GM23338 (cell line): ENCODE measurements around the gene LCN6. TPM values are rescaled to one million over a fixed set of nuclear protein-coding genes. Genes with fewer than 3 reads are reported as not detected.

ENCODE experiments used
- ATAC-seq: fragments of 200-7000 bp; cut with Tn5 transposase; 3 replicates; pipeline ENCODE4 v1.9.1; 2020
- DNase-seq: peaks from one replicate; pipeline ENCODE4 v3.0.0-alpha.2; 2015; ENCODE audit warnings: low spot score
- H2AFZ ChIP-seq: fragments of 200-600 bp; sonication (generic); 2 replicates; pipeline ENCODE4 v1.8.0; 2016; ENCODE audit warnings: antibody characterized with exemption, mild to moderate bottlenecking, moderate library complexity
- H3F3A ChIP-seq: fragments of 200-600 bp; sonication (generic); replicated peaks from 2 replicates; pipeline ENCODE4 v1.8.0; 2017; ENCODE audit warnings: antibody characterized with exemption, mixed run types, low read depth
- H3K27ac ChIP-seq: fragments of 200-600 bp; sonication (generic); 2 replicates; pipeline ENCODE4 v1.6.1; 2016; ENCODE audit warnings: low read depth
- H3K27me3 ChIP-seq: fragments of 200-600 bp; sonication (generic); 2 replicates; pipeline ENCODE4 v1.8.0; 2016; ENCODE audit warnings: mild to moderate bottlenecking, mixed run types, moderate library complexity; ENCODE audit not compliant: insufficient read depth
- H3K36me3 ChIP-seq: fragments of 200-600 bp; sonication (generic); 2 replicates; pipeline ENCODE4 v1.8.0; 2016; ENCODE audit warnings: mild to moderate bottlenecking; ENCODE audit not compliant: insufficient read depth
- H3K4me1 ChIP-seq: fragments of 200-600 bp; sonication (generic); 2 replicates; pipeline ENCODE4 v1.8.0; 2016; ENCODE audit warnings: mild to moderate bottlenecking, moderate library complexity; ENCODE audit not compliant: insufficient read depth
- H3K4me2 ChIP-seq: fragments of 200-600 bp; sonication (generic); 2 replicates; pipeline ENCODE4 v1.7.1; 2017; ENCODE audit warnings: mixed run types
- H3K4me3 ChIP-seq: fragments of 200-600 bp; sonication (generic); 2 replicates; pipeline ENCODE4 v1.6.1; 2016; ENCODE audit warnings: mixed run types
- H3K79me2 ChIP-seq: fragments of 200-600 bp; sonication (generic); replicated peaks from 2 replicates; pipeline ENCODE4 v1.8.0; 2017; ENCODE audit warnings: mild to moderate bottlenecking; ENCODE audit not compliant: insufficient read depth
- H3K9me2 ChIP-seq: fragments of 200-600 bp; sonication (generic); 2 replicates; pipeline ENCODE4 v1.8.0; 2017; ENCODE audit not compliant: insufficient read depth
- H4K20me1 ChIP-seq: fragments of 200-600 bp; sonication (generic); replicated peaks from 2 replicates; pipeline ENCODE4 v1.8.0; 2017; ENCODE audit warnings: mild to moderate bottlenecking; ENCODE audit not compliant: insufficient read depth
- H3K27ac Mint-ChIP-seq: 2 replicates; pipeline ENCODE4 v1.8.0; 2020; ENCODE audit warnings: inconsistent platforms, mild to moderate bottlenecking, moderate library complexity, mixed read lengths
- H3K27me3 Mint-ChIP-seq: 3 replicates; pipeline ENCODE4 v1.8.0; 2022; ENCODE audit warnings: low read depth, mild to moderate bottlenecking, moderate library complexity, mixed read lengths, inconsistent platforms; ENCODE audit not compliant: insufficient read depth, poor library complexity
- H3K36me3 Mint-ChIP-seq: 3 replicates; pipeline ENCODE4 v1.8.0; 2021; ENCODE audit warnings: low read depth, mild to moderate bottlenecking, inconsistent platforms, moderate library complexity, mixed read lengths
- H3K4me1 Mint-ChIP-seq: 3 replicates; pipeline ENCODE4 v1.8.0; 2020; ENCODE audit warnings: mild to moderate bottlenecking, inconsistent platforms, mixed read lengths
- H3K4me3 Mint-ChIP-seq: 3 replicates; pipeline ENCODE4 v1.8.0; 2021; ENCODE audit warnings: moderate library complexity, mild to moderate bottlenecking, inconsistent platforms, mixed read lengths
- H3K9me3 Mint-ChIP-seq: 3 replicates; pipeline ENCODE4 v1.8.0; 2020; ENCODE audit warnings: moderate library complexity, mild to moderate bottlenecking, inconsistent platforms, mixed read lengths
- CTCF ChIP-seq, 2 experiments: fragments of 200-600 bp in 1 of 2; sonication (generic) in 1 of 2; conservative IDR thresholded peaks; 2 replicates each; pipeline versions ENCODE4 v1.5.1 to v1.6.1; 2016 to 2017; ENCODE audit warnings: antibody characterized with exemption in 2 of 2, low read depth in 2 of 2, mild to moderate bottlenecking in 2 of 2, moderate library complexity in 1 of 2
- EZH2 ChIP-seq: fragments of 200-600 bp; sonication (generic); IDR thresholded peaks from one replicate; pipeline ENCODE4 v1.8.0; 2017; ENCODE audit warnings: antibody characterized with exemption, mild to moderate bottlenecking, low read depth; ENCODE audit not compliant: unreplicated experiment
- EZH2phosphoT487 ChIP-seq: fragments of 200-600 bp; sonication (generic); IDR thresholded peaks from one replicate; pipeline ENCODE4 v1.8.1; 2018; ENCODE audit warnings: antibody characterized with exemption; ENCODE audit not compliant: unreplicated experiment
- NANOG ChIP-seq: IDR thresholded peaks from 2 replicates; pipeline ENCODE4 v1.6.1; 2016; ENCODE audit warnings: antibody characterized with exemption, borderline replicate concordance
- REST ChIP-seq: IDR thresholded peaks from one replicate; pipeline ENCODE4 v1.6.1; 2018; ENCODE audit warnings: antibody characterized with exemption; ENCODE audit not compliant: unreplicated experiment
- STAT1 ChIP-seq: IDR thresholded peaks from one replicate; pipeline ENCODE4 v1.6.1; 2016; ENCODE audit warnings: antibody characterized with exemption; ENCODE audit not compliant: unreplicated experiment
- ZNF462 ChIP-seq: fragments of 250-450 bp; sonication (Bioruptor Pico); IDR thresholded peaks from 2 replicates; pipeline ENCODE4 v1.5.0; 2020; ENCODE audit warnings: mild to moderate bottlenecking, moderate library complexity
- polyA plus RNA-seq: library from polyadenylated mRNA; unstranded; fragments of >200 nt; fragmentation: Nextera tagmentation; extraction: Ambion mirVana; gene quantifications from 2 replicates; pipeline ENCODE4 v1.2.1, GENCODE V29; 2016
- total RNA-seq: library from RNA; depleted of rRNA; stranded (reverse); fragments of >200 nt; shearing (Covaris generic); gene quantifications from 2 replicates; pipeline ENCODE4 v1.2.3, GENCODE V29; 2014

The LCN6 gene
- total and polyA plus RNA-seq, 2 experiments from 2014 or later: not detected

- TF ChIP-seq CTCF (conservative IDR thresholded peaks at IDR 0.05; ENCODE audit: low read depth in 2 of 2): no peak
- TF ChIP-seq REST: no peak
- no peak for TF ChIP-seq STAT1
Measured at GRCh38 chr9:136746621-136747020, 1.7 kb downstream of the LCN6 start (continued).

- Histone ChIP-seq H4K20me1 (no peaks in the 10 kb centered on the region), H3F3A (no peaks in the 10 kb centered on the region), H3K27me3 (no peaks in the 10 kb centered on the region), H3K27ac (no peak overlapping the region), H3K4me2 (no peak overlapping the region), H3K79me2 (no peaks in the 10 kb centered on the region), H3K36me3 (no peaks in the 10 kb centered on the region), H3K9me2 (no peaks in the 10 kb centered on the region), H2AFZ (no peak overlapping the region), H3K4me3 (no peak overlapping the region), H3K4me1 (no peaks in the 10 kb centered on the region)
- Mint-ChIP-seq H3K4me1 (peaks cover 2% of the 10 kb centered on the region; the same call in 1 of the 3 replicates), H3K36me3 (no peaks in the 10 kb centered on the region), H3K27me3 (peaks cover 4% of the 10 kb centered on the region), H3K27ac (no peak overlapping the region), H3K9me3 (no peaks in the 10 kb centered on the region; the same call in 2 of the 3 replicates), H3K4me3 (no peak overlapping the region)
- ATAC-seq (no peak), DNase-seq (no peak)
- TF ChIP-seq CTCF (conservative IDR thresholded peaks at IDR 0.05; ENCODE audit: low read depth in 2 of 2): no peak
- no peak for TF ChIP-seq EZH2phosphoT487
- no peak for TF ChIP-seq ZNF462
- no peak for TF ChIP-seq STAT1
- no peak for TF ChIP-seq EZH2
- TF ChIP-seq NANOG: no peak
Measured at GRCh38 chr9:136746155-136746490, 2.2 kb downstream of the LCN6 start.
